Effector CD4-positive, alpha-beta T cell (primary cell): Measurements from ENCODE around the gene PAM16.

ENCODE experiments used
- DNase-seq: peaks from one replicate; pipeline ENCODE4 v3.0.0-alpha.2; 2020

PAM16 gene

GRCh38 chr16:4332623-4333307, 18.4 kb downstream of the PAM16 start:
- DNase-seq: no peak

DNA sequence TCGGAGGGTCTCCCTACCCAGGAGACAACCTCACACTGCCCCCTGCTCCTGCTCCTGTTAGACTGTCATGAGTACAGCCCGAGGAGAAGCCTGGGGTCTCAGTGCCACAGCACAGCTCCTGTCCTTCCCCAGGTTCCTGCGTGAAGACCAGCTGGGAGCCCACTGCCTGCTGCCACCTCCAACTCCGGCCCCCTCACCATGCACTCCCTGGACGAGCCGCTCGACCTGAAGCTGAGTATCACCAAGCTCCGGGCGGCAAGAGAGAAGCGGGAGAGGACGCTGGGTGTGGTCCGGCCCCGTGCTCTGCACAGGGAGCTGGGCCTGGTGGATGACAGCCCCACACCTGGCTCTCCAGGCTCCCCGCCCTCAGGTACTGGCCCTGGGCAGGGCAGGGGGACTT, 19.0 kb downstream of the PAM16 start:
- DNase-seq: no peak

DNA sequence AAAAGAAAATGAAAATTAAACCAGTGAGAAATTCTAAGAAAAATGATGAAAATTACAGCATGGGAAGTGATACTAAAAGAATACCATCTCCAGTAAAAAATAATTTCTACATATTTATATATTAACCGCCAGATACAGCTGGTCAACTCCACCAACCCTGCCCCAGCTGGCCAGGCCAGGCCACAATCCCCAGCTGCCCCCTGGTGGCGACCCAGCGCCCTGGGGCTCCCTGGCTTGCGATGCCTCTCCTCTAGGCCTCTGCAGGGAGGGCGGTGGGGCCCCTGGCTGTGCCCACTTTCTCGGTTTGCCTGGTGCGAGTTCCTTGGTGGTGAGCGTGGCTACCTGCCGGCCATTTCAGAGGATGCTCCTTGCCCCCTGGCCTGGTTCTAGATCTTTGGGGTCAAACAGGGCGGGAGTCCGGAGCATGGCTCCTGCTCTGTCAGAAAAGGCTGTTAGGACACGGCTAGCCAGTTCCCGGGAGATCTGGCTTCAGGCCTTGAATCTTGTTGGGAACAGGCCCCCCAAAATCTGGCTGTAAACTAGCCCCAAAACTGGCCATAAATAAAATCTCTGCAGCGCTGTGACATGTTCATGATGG, 20.7 kb downstream of the PAM16 start:
- DNase-seq: peak; percentile 69

GRCh38 chr16:4328782-4329775, 22.0 kb downstream of the PAM16 start:
- no peak for DNase-seq

DNA sequence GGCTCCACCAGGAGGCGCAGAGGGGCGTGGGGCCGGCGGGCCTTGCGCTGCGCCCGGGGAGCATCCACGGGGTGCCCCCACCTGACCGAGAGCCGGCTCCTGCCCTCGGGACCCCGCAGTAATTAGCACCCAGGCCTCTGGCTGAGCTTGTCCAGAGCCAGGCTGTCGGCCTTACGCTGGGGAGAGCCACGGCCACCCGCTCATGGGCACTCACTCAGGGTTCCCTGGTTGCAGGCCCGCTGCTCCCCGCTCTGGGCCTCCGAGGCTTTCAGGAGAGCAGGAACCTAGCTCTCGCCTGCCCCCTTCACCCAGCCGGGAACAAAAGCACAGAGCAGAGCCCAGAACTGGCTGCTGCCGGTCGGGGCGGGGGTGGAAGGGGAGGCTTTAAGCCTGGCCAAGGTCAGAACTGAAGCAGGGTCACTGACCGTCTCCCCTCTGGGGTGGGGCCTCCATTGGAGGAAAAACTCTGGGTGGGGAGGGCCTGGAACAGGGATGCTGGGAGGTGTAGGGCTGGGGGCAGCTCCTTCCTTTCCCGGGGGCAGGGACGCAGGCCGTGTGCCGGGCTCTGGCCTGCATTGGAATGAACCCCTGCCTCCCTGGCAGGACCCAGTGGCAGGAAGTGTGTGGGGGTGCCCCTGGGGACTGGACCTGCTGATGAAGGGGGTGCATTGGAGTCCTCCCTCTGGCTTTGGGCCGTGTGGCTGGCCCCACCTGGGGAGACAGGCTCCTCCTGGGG, 22.9 kb downstream of the PAM16 start:
- peak; percentile 30 for DNase-seq

GRCh38 chr16:4327386-4328045, 23.6 kb downstream of the PAM16 start:
- no peak for DNase-seq

- no peak for DNase-seq
Measured at GRCh38 chr16:4325253-4325758, 25.8 kb downstream of the PAM16 start.

- no peak for DNase-seq
Measured at GRCh38 chr16:4324492-4325252, 26.4 kb downstream of the PAM16 start.

DNA sequence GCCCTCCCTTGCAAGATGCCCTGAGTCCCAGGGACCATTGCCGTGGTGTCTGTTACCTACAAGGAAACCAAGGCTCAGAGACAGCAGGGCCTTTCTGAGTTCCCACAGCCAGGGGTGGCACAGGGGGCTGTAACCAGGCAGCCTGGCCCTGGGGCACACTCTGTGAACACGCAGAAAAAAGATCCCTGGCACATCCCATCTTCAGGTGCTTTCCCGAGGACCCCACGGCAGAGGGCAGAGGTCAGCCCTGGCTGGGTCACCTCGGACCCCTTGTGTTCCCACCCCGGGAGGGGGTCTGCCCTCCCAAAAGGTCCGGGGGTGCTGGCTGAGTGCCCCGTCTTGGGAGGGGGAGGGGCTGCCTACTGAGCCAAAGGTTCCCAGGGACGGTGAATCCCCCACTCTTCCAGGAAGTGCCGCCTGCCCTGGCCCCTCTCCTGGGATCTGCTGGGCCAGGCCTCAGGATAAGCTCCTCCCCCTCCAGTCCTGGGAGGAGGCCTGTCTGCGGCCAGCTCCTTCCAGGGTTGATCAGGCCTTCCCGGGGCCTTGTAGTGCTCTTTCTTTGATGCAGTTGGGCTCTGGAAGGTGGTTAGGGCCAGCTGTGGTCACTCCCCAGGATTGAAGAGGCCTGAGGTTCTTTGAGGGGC, 27.2 kb downstream of the PAM16 start:
- no peak for DNase-seq

DNA sequence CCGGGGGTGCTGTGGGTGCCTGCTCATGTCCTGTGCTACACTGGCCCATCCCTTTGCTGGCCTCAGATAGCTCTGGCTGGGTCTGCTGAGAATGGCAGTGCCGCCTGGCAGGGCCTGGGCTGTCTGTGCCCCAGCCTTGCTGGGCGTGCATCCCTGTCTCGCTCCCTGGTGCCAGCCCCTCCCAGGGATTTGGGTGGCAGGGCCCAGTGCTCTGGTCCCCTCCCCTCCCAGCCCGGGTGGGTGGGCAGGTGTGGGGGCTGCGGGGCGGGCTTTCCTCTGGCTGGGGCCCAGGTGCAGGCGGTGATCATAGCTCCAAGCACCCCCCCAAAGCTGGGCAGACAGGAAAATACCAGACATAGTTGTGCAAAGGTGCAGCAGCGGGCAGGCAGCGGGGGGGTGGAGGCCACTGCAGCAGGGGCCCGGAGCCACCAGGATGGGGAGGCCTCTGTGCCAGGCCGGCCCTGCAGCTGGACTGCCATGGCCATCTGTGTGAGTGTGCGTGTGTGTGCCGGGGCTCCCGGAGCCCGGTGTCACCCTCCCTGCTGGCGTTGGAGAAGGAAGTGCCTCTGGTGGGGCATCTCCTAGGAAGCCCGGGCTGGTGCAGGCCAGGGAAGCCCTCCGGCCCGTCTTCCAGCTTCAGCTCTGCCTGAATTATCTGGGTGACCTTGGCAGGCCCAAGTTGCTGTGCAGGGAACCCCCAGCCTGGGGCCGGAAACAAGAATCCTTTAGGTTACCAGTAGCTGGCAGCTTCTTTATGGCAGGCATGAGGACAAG, 27.9 kb downstream of the PAM16 start:
- no peak for DNase-seq

- no peak for DNase-seq
Measured at GRCh38 chr16:4322121-4323052, 28.7 kb downstream of the PAM16 start.

GRCh38 chr16:4321286-4322120, 29.6 kb downstream of the PAM16 start:
- DNase-seq: no peak

GRCh38 chr16:4320571-4321137, 30.5 kb downstream of the PAM16 start:
- no peak for DNase-seq

- no peak for DNase-seq
Measured at GRCh38 chr16:4319454-4320421, 31.4 kb downstream of the PAM16 start.

DNA sequence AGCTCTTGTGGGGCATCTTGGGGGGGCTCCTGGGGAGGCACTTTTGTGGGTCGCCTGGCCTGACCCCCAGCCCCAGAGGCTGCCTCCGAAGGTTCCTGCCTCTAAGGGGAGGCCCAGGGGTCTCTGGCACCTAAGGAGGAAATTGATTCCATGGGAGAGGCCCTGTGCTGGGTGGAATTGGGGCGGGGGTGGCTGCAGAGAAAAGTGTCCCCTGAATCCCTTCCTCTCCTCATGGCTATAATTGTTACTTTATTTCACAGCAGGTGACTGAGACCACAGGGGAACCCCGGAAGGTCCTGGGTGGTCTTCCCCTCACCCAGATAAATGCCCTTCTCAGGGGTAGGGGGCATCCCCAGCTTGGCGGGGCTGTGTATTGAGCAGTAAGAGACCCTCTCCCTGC, 32.2 kb downstream of the PAM16 start:
- no peak for DNase-seq

GRCh38 chr16:4318451-4318910, 32.6 kb downstream of the PAM16 start:
- no peak for DNase-seq
